Common myeloid progenitor, CD34-positive (primary cell): ENCODE data around the gene ATXN7L1.

Experiments used
- CTCF ChIA-PET: fragments of 350-600 bp; sonication (Branson Sonifier 250); formaldehyde crosslinking; loops from one replicate; lab custom pipeline; 2021; ENCODE audit warnings: antibody characterized with exemption; lab: Charles Lee
- POLR2A ChIA-PET: fragments of 350-600 bp; sonication (Branson Sonifier 250); formaldehyde crosslinking; loops from one replicate; lab custom pipeline; 2021; ENCODE audit warnings: antibody characterized with exemption; lab: Charles Lee
- DNase-seq, 3 donors: peaks; one replicate each; pipeline versions ENCODE4 v3.0.0 to v3.0.0-alpha.2; 2013
- H3K27ac ChIP-seq, 2 experiments: 1 replicate in 1 of 2; 2 replicates in 1 of 2; pipeline ENCODE4 v1.7.0; 2013; ENCODE audit warnings: inconsistent platforms in 2 of 2, low read length in 2 of 2, mild to moderate bottlenecking in 2 of 2, low read depth in 1 of 2, moderate library complexity in 1 of 2; ENCODE audit not compliant: severe bottlenecking in 2 of 2, insufficient read depth in 1 of 2, poor library complexity in 1 of 2
- H3K27me3 ChIP-seq, 5 experiments: replicated peaks in 2 of 5; 1 replicate in 3 of 5; 2 replicates in 2 of 5; pipeline versions ENCODE4 v1.6.1 to v1.7.0; 2013; ENCODE audit warnings: low read length in 4 of 5, mild to moderate bottlenecking in 2 of 5, moderate library complexity in 2 of 5, inconsistent platforms in 1 of 5; ENCODE audit not compliant: insufficient read depth in 5 of 5, control insufficient read depth in 4 of 5
- H3K36me3 ChIP-seq, 4 experiments: 1 replicate in 2 of 4; 2 replicates in 2 of 4; pipeline versions ENCODE4 v1.6.1 to v1.7.0; 2013; ENCODE audit warnings: low read length in 3 of 4, control low read depth in 1 of 4, mild to moderate bottlenecking in 1 of 4; ENCODE audit not compliant: control insufficient read depth in 4 of 4, insufficient read depth in 4 of 4
- H3K4me1 ChIP-seq, 4 experiments: 1 replicate in 3 of 4; 2 replicates in 1 of 4; pipeline versions ENCODE4 v1.6.1 to v1.7.1; 2013; ENCODE audit warnings: low read length in 3 of 4, mild to moderate bottlenecking in 3 of 4, control low read depth in 1 of 4, inconsistent platforms in 1 of 4, moderate library complexity in 1 of 4; ENCODE audit not compliant: control insufficient read depth in 4 of 4, insufficient read depth in 4 of 4; ENCODE audit errors: control extremely low read depth in 1 of 4
- H3K4me3 ChIP-seq, 7 experiments: 1 replicate in 4 of 7; 2 replicates in 3 of 7; pipeline versions ENCODE4 v1.5.1 to v1.7.0; 2013; ENCODE audit warnings: mild to moderate bottlenecking in 7 of 7, low read length in 6 of 7, moderate library complexity in 6 of 7, inconsistent platforms in 2 of 7, low read depth in 2 of 7, control low read depth in 1 of 7; ENCODE audit not compliant: insufficient read depth in 4 of 7, control insufficient read depth in 1 of 7; ENCODE audit errors: extremely low read depth in 1 of 7
- H3K9me3 ChIP-seq, 5 experiments: 1 replicate in 4 of 5; 2 replicates in 1 of 5; pipeline versions ENCODE4 v1.6.1 to v1.7.1; 2013; ENCODE audit warnings: low read length in 4 of 5, mild to moderate bottlenecking in 2 of 5, inconsistent platforms in 1 of 5, low read depth in 1 of 5, moderate library complexity in 1 of 5; ENCODE audit not compliant: control insufficient read depth in 4 of 5, insufficient read depth in 2 of 5; ENCODE audit errors: control extremely low read depth in 1 of 5
- WGBS: methylation state at CpG from one replicate; pipeline ENCODE4 v1.1.5; 2013; ENCODE audit not compliant: insufficient coverage; 5-methylcytosine and 5-hydroxymethylcytosine counted together

The ATXN7L1 gene

DNA sequence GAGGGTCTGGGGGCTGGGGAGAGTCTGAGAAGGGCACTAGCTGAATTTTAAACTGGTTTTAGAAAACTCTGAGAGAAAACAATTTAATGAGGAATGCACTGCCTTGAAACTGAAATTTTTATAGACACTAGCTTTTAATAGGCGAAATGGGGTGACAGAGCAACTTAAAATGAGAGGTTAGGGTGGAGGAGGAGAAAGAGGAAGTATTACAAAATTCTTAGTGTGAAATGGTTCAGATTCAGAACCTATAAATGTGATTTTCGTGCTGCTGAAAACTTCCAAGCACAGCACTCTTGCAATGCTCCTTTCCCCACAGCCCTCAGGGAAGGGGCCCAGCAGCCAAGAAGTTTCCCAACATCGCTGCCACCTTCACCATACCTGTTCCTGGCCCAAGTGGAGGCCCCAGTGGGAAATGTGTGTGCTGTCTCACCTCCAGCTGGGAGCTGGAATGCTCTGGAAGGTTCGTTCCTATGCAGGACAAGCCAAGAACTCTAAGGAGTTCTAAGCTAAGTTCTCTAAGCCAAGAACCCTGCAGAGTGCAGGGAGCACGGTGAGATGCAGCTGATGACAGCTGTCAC, 60.0 kb downstream of the ATXN7L1 start:
- Histone ChIP-seq H3K36me3 (no peaks in the 10 kb centered on the region), H3K9me3 (peaks cover 0 to 2% (median 0%) of the 10 kb centered on the region in 5 experiments), H3K4me3 (no peak overlapping the region), H3K27me3 (no peaks in the 10 kb centered on the region), H3K27ac (no peak overlapping the region), H3K4me1 (peaks cover 0 to 13% (median 4%) of the 10 kb centered on the region in 4 experiments)
- POLR2A ChIA-PET: no interaction called here
- CTCF ChIA-PET: interaction anchor here (1.3 kb wide), 1 partner anchor 164 kb away, joined by 4 read pairs; no protein-coding TSS in a partner anchor
- peak in 2 of 3 donors; percentile 45 to 49 for DNase-seq
- WGBS: 76% methylated on average over 4 of the region's 5 CpGs

DNA sequence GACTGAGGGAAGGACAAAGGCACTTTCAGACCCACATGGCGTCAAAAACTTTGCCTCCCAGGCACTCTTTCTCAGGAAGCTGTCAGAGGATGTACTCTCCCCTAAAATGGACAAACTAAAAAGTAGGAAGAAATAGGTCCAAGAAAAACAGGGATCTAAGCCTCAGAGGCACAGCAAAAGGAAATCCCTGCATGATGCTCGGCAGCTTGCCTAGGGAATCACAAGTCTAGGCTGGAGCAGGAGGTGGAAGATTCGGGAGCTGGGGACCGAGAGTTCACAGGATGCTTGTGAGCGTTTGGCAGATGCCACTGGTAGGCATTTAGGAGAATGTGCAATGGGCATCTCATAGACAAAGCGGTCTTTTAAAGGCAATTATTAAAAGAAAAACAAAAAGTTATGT, 60.8 kb downstream of the ATXN7L1 start:
- Histone ChIP-seq H3K27ac (no peak overlapping the region), H3K27me3 (no peaks in the 10 kb centered on the region), H3K4me3 (no peak overlapping the region), H3K36me3 (no peaks in the 10 kb centered on the region), H3K4me1 (peaks cover 0 to 13% (median 4%) of the 10 kb centered on the region in 4 experiments), H3K9me3 (peaks cover 0 to 2% (median 0%) of the 10 kb centered on the region in 5 experiments)
- ChIA-PET CTCF (interaction anchor here (1.3 kb wide), 1 partner anchor 163 kb away, joined by 4 read pairs; no protein-coding TSS in a partner anchor), POLR2A (no interaction called here)
- whole genome bisulfite sequencing: 95% methylated on average over 5 of the region's 6 CpGs
- no peak for DNase-seq

DNA sequence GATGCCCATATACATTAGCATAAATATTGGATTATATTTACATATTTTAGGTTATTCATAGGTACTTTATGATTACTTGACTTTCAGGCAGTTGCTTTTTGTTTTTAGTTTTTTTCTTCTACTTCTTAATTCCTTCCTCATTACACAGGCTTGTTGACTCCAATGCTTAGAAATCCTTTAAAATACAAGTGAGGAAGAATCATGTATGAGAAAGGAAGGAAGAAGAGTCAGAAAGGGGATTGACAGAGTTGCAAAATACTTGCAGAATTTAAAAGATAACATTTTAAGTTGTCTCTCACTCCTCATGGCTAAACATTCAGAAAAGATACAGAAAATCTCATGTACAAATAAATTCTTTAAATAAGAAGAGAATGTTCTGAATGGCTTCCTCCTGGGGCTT, 61.9 kb downstream of the ATXN7L1 start:
- POLR2A ChIA-PET: no interaction called here
- CTCF ChIA-PET: no interaction called here
- no peak for DNase-seq
- Histone ChIP-seq H3K4me1 (peaks cover 0 to 15% (median 5%) of the 10 kb centered on the region in 4 experiments), H3K4me3 (no peak overlapping the region), H3K9me3 (peaks cover 0 to under 1% (median 0%) of the 10 kb centered on the region in 5 experiments), H3K27me3 (no peaks in the 10 kb centered on the region), H3K36me3 (no peaks in the 10 kb centered on the region), H3K27ac (no peak overlapping the region)

DNA sequence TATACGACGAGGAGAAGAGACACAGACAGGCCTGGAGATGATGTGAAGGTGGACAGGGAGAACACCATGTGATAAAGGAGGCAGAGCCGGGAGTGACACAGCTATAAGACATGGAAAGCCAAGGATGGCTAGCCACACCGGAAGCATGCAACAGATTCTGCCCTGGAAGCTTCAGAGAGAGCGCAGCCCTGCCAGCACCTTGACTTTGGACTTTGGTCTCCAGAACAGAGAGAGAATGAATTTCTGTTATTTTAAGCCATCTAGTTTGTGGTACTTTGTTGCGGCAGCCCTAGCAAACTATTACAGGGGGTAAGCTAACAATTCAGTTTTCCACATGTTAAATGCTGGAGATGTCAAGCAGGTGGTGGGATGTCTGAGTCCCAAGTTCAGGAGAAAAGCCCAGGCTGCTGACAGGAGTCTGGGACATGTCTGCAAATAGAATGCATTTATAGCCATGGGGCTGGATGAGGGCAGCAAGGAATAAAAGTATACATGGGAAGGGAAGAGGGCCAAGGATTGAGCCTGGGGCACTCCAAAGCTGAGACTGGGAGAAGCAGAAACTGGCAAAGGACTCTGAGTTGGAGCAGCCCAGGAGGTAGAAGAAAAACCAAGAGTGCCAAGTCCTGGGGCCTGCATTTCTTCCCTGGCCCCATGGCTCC, 65.1 kb downstream of the ATXN7L1 start:
- CTCF ChIA-PET: interaction anchor here (0.8 to 1.7 kb wide), 2 partner anchors 51 to 88 kb away, joined by 4 to 5 read pairs; no protein-coding TSS in a partner anchor
- H3K27me3 ChIP-seq: no peaks in the 10 kb centered on the region
- no peaks in the 10 kb centered on the region for H3K9me3 ChIP-seq
- POLR2A ChIA-PET: no interaction called here
- H3K4me1 ChIP-seq: peaks cover 6 to 29% (median 15%) of the 10 kb centered on the region in 4 experiments
- no peaks in the 10 kb centered on the region for H3K36me3 ChIP-seq
- H3K4me3 ChIP-seq: no peak overlapping the region
- H3K27ac ChIP-seq: no peak overlapping the region
- WGBS: 100% methylated on average over 6 of the region's 6 CpGs
- DNase-seq: no peak

DNA sequence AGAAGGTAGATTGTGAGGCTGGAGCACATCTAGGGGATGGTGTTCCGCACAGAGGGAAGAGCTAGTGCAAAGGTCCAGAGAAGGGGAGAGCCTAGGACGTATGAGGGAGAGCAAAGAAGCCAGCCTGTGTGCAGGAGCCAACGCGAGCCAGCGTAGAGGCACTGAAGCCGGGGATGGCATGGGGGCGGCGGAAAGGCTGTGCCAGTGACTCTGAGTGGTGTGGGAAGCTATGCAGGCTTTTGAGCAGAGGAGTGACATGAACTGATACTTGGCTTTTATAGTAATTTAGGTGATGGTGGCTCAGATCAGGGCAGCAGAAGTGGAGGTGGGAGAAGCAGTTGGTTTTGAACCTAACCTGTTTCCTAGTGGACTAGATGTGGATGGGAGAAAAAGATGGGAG, 65.8 kb downstream of the ATXN7L1 start:
- H3K4me3 ChIP-seq: no peak overlapping the region
- WGBS: 97% methylated on average over 8 of the region's 8 CpGs
- H3K27ac ChIP-seq: no peak overlapping the region
- ChIA-PET CTCF (no interaction called here), POLR2A (no interaction called here)
- H3K27me3 ChIP-seq: no peaks in the 10 kb centered on the region
- no peaks in the 10 kb centered on the region for H3K36me3 ChIP-seq
- H3K4me1 ChIP-seq: peaks cover 6 to 24% (median 16%) of the 10 kb centered on the region in 4 experiments
- DNase-seq: no peak
- H3K9me3 ChIP-seq: no peaks in the 10 kb centered on the region

DNA sequence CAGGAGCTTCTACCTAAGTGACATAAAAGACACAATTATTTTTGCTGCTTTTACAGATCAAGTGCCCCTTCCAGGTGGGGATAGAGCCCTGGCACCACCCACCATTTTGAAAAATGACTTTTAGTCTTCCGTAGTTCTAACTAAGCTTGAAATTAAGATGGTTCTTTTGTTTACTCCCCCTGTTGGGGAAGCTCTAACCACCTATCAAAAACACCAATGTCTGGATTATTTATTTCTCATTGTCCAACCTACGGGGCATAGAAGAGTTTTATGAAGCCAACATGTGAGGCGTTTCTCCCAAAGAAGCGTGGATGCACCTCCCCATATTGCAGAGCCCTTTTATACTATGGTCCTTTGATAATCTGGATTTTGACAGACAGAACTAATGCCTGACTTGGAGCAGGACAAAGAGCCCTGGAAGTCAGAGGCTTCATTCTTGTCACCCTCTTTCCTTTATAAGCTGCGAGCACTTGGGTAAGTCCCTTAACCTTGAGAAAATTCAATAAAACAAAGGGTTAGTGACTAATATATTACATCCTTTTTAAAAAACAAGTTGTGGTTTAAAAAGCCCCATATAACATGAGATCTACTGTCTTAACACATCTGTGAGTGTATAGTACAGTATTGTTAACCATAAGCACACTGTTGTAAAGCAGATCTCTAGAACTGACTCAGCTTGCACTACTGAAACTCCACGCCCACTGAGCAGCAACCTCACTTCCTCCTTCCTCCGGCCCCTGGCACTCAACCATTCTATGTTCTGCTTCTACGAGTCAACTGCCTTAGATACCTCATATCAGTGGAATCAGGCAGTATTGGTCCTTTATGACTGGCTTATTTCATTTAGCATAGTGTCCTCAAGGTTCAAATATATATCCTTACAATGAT, 67.5 kb downstream of the ATXN7L1 start:
- Histone ChIP-seq H3K4me3 (no peak overlapping the region), H3K27ac (no peak overlapping the region), H3K9me3 (no peaks in the 10 kb centered on the region), H3K36me3 (no peaks in the 10 kb centered on the region), H3K27me3 (no peaks in the 10 kb centered on the region), H3K4me1 (peaks cover 6 to 23% (median 16%) of the 10 kb centered on the region in 4 experiments)
- WGBS: 43% methylated on average over 5 of the region's 8 CpGs
- ChIA-PET CTCF (interaction anchor here (1.4 kb wide), 1 partner anchor 9 kb away, joined by 4 read pairs; no protein-coding TSS in a partner anchor), POLR2A (interaction anchor here (0.5 kb wide), 1 partner anchor 313 kb away, joined by 4 read pairs; no protein-coding TSS in a partner anchor)
- DNase-seq: peak; percentile 56 to 92 (median 89)
